CD14-positive monocyte (primary cell): ENCODE data around the gene LKAAEAR1. TPM values are rescaled to one million over a fixed set of nuclear protein-coding genes. Genes with fewer than 3 reads are reported as not detected.
A peak's percentile ranks its signal among the peaks of the same experiment; 100 is the strongest.
"Not testable (repeated sequence)": the region's sequence is repeated elsewhere in the genome, so short reads cannot be mapped to it uniquely, and the experiment has no call there.

Experiments
- DNase-seq, 3 donors: peaks; one replicate each; pipeline ENCODE4 v3.0.0-alpha.2; 2011 to 2022
- H2AFZ ChIP-seq: 2 replicates; pipeline ENCODE4 v1.6.0; 2012; ENCODE audit warnings: mild to moderate bottlenecking, low read depth, low read length, inconsistent platforms; ENCODE audit not compliant: insufficient read depth, poor library complexity, severe bottlenecking
- H3K27ac ChIP-seq, 2 donors: 1 replicate in 1 of 2; 2 replicates in 1 of 2; pipeline ENCODE4 v1.5.1; 2012 to 2013; ENCODE audit warnings: low read length in 2 of 2, control low read depth in 1 of 2, inconsistent platforms in 1 of 2, low read depth in 1 of 2, mild to moderate bottlenecking in 1 of 2
- H3K27me3 ChIP-seq, 2 donors: one replicate each; pipeline versions ENCODE4 v1.6.0 to v1.6.1; 2011 to 2013; ENCODE audit warnings: low read length in 2 of 2; ENCODE audit not compliant: control insufficient read depth in 2 of 2, insufficient read depth in 2 of 2
- H3K36me3 ChIP-seq, 2 donors: replicated peaks in 1 of 2; 1 replicate in 1 of 2; 2 replicates in 1 of 2; pipeline versions ENCODE4 v1.5.1 to v1.6.1; 2012 to 2013; ENCODE audit warnings: low read length in 2 of 2, control low read depth in 1 of 2, inconsistent platforms in 1 of 2, mild to moderate bottlenecking in 1 of 2; ENCODE audit not compliant: insufficient read depth in 2 of 2, control insufficient read depth in 1 of 2
- H3K4me1 ChIP-seq, 2 donors: 1 replicate in 1 of 2; 2 replicates in 1 of 2; pipeline versions ENCODE4 v1.5.1 to v1.6.1; 2012 to 2013; ENCODE audit warnings: low read length in 2 of 2, control low read depth in 1 of 2, inconsistent platforms in 1 of 2, mild to moderate bottlenecking in 1 of 2, moderate library complexity in 1 of 2; ENCODE audit not compliant: insufficient read depth in 2 of 2, control insufficient read depth in 1 of 2
- H3K4me2 ChIP-seq: replicated peaks from 2 replicates; pipeline ENCODE3; 2012; ENCODE audit warnings: low read length, moderate library complexity, mild to moderate bottlenecking; ENCODE audit not compliant: poor library complexity, severe bottlenecking; ENCODE audit errors: extremely low read depth
- H3K4me3 ChIP-seq, 3 experiments: fragments of 200-600 bp in 1 of 3; sonication (generic) in 1 of 3; replicated peaks in 1 of 3; 1 replicate in 2 of 3; 2 replicates in 1 of 3; pipeline ENCODE4 v1.5.1; 2011 to 2013; ENCODE audit warnings: low read length in 3 of 3, mild to moderate bottlenecking in 3 of 3, control low read depth in 2 of 3, low read depth in 2 of 3, inconsistent platforms in 1 of 3, moderate library complexity in 1 of 3
- H3K79me2 ChIP-seq: 2 replicates; pipeline ENCODE4 v1.6.0; 2012; ENCODE audit warnings: mild to moderate bottlenecking, control low read depth, inconsistent platforms, low read length, moderate library complexity; ENCODE audit not compliant: insufficient read depth
- H3K9ac ChIP-seq: 2 replicates; pipeline ENCODE4 v1.6.0; 2017; ENCODE audit warnings: low read length, mild to moderate bottlenecking; ENCODE audit not compliant: insufficient read depth, poor library complexity, severe bottlenecking
- H3K9me3 ChIP-seq, 2 donors: replicated peaks in 1 of 2; 1 replicate in 1 of 2; 2 replicates in 1 of 2; pipeline versions ENCODE4 v1.5.1 to v1.6.1; 2012 to 2013; ENCODE audit warnings: low read length in 2 of 2, control low read depth in 1 of 2; ENCODE audit not compliant: control insufficient read depth in 1 of 2, insufficient read depth in 1 of 2
- H4K20me1 ChIP-seq: 2 replicates; pipeline ENCODE4 v1.6.0; 2012; ENCODE audit warnings: mild to moderate bottlenecking, low read length, control low read depth, moderate library complexity; ENCODE audit not compliant: insufficient read depth
- H3K27ac Mint-ChIP-seq, 7 donors: one replicate each; pipeline ENCODE4 v1.8.0; 2020; ENCODE audit warnings: mild to moderate bottlenecking in 7 of 7, mixed read lengths in 7 of 7, moderate library complexity in 6 of 7, inconsistent platforms in 2 of 7
- H3K27me3 Mint-ChIP-seq, 3 donors: one replicate each; pipeline ENCODE4 v1.8.0; 2021 to 2022; ENCODE audit warnings: low read depth in 3 of 3, mild to moderate bottlenecking in 3 of 3, mixed read lengths in 3 of 3, moderate library complexity in 3 of 3, inconsistent platforms in 1 of 3
- H3K36me3 Mint-ChIP-seq, 2 donors: one replicate each; pipeline ENCODE4 v1.8.0; 2020; ENCODE audit warnings: mixed read lengths in 2 of 2, inconsistent platforms in 1 of 2, mild to moderate bottlenecking in 1 of 2
- H3K4me1 Mint-ChIP-seq: one replicate; pipeline ENCODE4 v1.8.0; 2020; ENCODE audit warnings: mild to moderate bottlenecking, mixed read lengths
- H3K4me3 Mint-ChIP-seq, 2 donors: one replicate each; pipeline ENCODE4 v1.8.0; 2020; ENCODE audit warnings: mild to moderate bottlenecking in 2 of 2, mixed read lengths in 2 of 2, moderate library complexity in 1 of 2
- H3K9me3 Mint-ChIP-seq, 7 donors: one replicate each; pipeline ENCODE4 v1.8.0; 2020 to 2022; ENCODE audit warnings: mixed read lengths in 7 of 7, mild to moderate bottlenecking in 6 of 7, moderate library complexity in 6 of 7, inconsistent platforms in 2 of 7
- CTCF ChIP-seq: fragments of 200-600 bp; IDR thresholded peaks from one replicate; pipeline ENCODE4 v1.8.0; 2022; ENCODE audit warnings: antibody characterized with exemption, mild to moderate bottlenecking
- WGBS: methylation state at CpG from one replicate; pipeline ENCODE4 v1.1.5; 2013; ENCODE audit warnings: missing lambda C conversion rate; ENCODE audit not compliant: insufficient coverage; 5-methylcytosine and 5-hydroxymethylcytosine counted together
- intact Hi-C, 2 donors: fragments of 100-400 bp; cut with micrococcal nuclease; formaldehyde crosslinking; loops; one replicate each; pipeline versions ENCODE4 v1.15.0 to v1.15.1; 2023
- polyA plus RNA-seq, 3 donors: library from polyadenylated mRNA; depleted of rRNA in 1 of 3; unstranded in 2 of 3; stranded (reverse) in 1 of 3; fragments of 300-500 nt in 2 of 3; fragments of >200 nt in 1 of 3; fragmentation: Illumina TruSeq in 2 of 3; gene quantifications; 1 replicate in 2 of 3; 2 replicates in 1 of 3; pipeline ENCODE4 v1.2.3, GENCODE V29; 2012 to 2021

Gene LKAAEAR1
- polyA plus RNA-seq, 3 donors = 0.61 to 0.86 (median 0.64) TPM

- peaks cover 8% of the 10 kb centered on the region in 2 donors for H3K4me1 ChIP-seq
- H3K27me3 ChIP-seq = no peaks in the 10 kb centered on the region
- H3K4me2 ChIP-seq = no peak overlapping the region
- 89% methylated on average over 7 of the region's 8 CpGs for WGBS
- Mint-ChIP-seq H3K9me3 (no peaks in the 10 kb centered on the region), H3K4me3 (no peak overlapping the region), H3K36me3 (no peaks in the 10 kb centered on the region), H3K4me1 (peaks cover 8% of the 10 kb centered on the region), H3K27me3 (peaks cover 13 to 23% (median 22%) of the 10 kb centered on the region in 3 donors), H3K27ac (no peak overlapping the region)
- H2AFZ ChIP-seq = no peak overlapping the region
- no peaks in the 10 kb centered on the region for H4K20me1 ChIP-seq
- H3K9ac ChIP-seq = no peak overlapping the region
- no peak for DNase-seq
- no peaks in the 10 kb centered on the region for H3K9me3 ChIP-seq
- H3K27ac ChIP-seq = no peak overlapping the region
- no peak for TF ChIP-seq CTCF
- intact Hi-C loops = no loop called here
- no peaks in the 10 kb centered on the region for H3K79me2 ChIP-seq
- H3K36me3 ChIP-seq = no peaks in the 10 kb centered on the region
- H3K4me3 ChIP-seq = no peak overlapping the region
Observed at GRCh38 chr20:64119301-64119680, 35.1 kb upstream of the LKAAEAR1 start.

- H3K4me3 ChIP-seq, H3K9ac ChIP-seq, H3K36me3 ChIP-seq, H2AFZ ChIP-seq, H3K9me3 ChIP-seq, H3K79me2 ChIP-seq, H3K4me2 ChIP-seq, H3K4me3 Mint-ChIP-seq, H3K27ac ChIP-seq, H4K20me1 ChIP-seq, H3K4me1 ChIP-seq, H3K36me3 Mint-ChIP-seq, H3K9me3 Mint-ChIP-seq, DNase-seq, H3K4me1 Mint-ChIP-seq, intact Hi-C loops, H3K27me3 ChIP-seq: not testable (repeated sequence)
- Mint-ChIP-seq H3K27ac (peak overlapping the region in 1 of 7 donors; percentile 54), H3K27me3 (peaks cover 7 to 15% (median 10%) of the 10 kb centered on the region in 3 donors)
- 33% methylated on average over 1 of the region's 6 CpGs for WGBS
Observed at GRCh38 chr20:64117432-64117777, 33.2 kb upstream of the LKAAEAR1 start.
